GM19240 (cell line): ENCODE measurements around the gene IGF2BP3.

Experiments used
- DNase-seq: peaks from one replicate; pipeline ENCODE4 v3.0.0; 2011; ENCODE audit warnings: low spot score; ENCODE audit not compliant: insufficient read length

IGF2BP3 gene

DNA sequence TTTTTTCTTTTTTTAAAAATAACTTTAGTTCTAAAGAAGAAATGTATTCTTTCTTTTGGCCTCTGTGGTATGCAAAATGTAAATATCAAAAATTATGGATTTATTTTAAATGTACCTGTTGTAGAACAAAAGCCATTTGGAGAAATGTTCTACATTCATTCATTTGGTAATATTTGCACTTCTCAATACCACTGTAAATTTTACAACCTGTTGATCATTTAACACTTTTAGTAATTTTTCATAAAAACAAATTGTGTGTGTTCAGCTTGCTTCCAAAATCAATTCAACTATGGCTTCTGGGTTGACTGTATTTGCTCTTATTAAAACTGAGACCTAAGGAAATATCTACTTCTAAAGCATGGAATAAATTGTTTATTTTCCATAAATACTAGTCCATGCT lies 2.3 kb upstream of the IGF2BP3 start:
- no peak for DNase-seq

DNA sequence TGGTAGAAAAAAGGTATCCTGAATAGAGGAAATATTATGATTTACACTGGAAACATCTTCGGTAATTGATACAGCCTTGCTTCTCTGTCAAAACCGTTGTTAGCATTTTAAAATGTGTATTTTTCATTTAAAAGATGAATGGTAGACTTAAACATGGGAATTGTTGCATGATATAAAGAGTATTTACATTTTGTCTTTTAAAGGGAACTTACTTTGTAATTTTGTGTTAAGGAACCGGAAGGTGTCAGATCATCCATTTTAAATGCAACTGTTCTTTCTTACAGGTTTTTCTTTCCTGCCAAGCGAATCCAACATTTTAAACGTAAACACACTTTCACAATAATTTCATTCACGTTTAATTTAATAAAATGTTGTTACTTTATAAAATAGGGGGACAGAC lies 1.8 kb upstream of the IGF2BP3 start:
- no peak for DNase-seq

DNA sequence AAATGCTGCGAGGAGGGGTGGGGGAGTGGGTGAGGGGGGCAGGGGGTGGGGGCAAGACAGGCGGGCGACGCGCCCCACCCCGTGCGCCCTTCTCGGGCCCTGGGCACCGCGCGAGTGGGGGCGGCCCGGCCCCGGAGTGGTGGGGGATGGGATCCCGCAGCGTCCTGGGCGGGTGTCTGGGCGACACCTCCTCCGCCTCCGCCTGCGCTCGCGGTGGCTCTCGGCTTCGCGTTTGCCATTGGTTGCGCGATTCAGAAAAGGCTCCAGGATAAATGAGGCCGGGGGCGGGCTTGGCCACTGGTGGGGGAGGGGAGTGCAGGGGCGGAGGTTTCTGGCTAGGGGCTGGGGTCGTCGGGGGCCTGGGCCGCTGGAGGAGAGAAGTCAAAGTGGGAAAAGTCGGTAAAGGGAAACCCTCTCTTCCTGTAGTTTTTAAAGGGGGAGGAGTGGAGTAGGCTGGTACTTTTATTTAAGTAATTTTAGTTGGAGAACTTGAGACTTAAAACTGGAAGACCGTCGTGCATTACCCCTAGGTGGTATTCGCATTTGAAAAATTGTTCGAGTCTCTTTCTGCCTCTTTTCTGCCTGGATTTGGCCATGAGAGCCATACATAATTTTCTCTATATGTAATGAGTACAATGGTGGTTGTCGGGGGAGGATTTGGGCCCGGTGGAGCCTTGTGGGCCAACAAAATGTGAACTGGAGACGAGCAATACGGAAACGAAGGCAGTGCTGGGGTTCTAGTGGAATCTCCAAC lies 992 bp upstream of the IGF2BP3 start:
- peak; percentile 44 for DNase-seq

DNA sequence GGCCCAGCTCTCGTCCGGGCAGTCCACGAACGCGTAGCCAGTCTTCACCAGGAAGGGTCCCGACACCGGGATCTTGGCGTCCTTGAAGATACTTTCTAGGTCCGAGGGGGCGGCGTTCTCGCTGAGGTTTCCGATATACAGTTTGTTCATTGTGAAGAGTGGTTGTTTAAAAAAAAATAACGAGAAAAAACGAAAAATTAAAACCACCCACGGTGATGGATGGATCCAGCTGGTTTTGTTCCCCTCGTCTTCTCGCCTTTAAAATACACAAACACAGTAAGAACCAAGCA lies 385 bp downstream of the IGF2BP3 start:
- no peak for DNase-seq

DNA sequence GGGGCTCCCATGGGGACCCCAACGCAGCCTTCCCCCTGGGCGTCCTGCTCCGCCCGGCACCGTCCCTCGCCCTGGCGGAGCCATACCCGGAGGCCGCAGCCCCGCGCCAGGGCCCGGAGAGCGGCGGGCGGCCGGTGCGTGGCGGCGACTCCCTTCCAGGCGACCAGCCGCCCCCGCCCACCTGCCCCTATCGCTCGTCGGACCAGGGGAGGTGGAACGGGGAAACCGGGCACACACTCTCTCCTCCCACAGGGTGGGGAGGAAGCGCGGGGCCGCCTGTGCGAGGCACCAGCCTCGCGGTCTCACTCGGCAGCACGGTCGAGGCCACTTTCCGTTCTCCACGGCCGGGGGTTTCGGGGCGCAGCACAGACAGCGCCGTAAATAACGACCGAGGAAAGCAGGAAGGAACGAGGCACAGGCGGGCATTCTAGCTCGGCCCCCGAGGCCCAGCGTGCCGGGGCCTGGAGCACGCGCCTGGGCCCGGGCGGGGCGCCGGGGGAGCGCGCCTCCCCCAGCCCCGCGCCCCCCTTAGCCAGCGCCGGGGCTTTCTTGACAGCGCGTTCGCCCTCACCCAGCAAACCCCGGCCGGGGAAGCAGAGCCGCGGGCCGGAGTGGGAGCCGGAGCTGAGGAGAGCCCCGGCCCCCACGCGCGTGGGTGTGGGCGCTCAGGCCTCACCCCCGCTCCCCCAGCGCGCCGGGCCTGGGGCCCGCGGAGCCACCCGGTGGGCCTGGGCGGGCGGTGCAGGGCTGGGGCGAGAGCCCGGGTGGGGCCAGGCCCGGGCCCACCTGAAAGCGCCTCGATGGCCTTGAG lies 936 bp downstream of the IGF2BP3 start:
- DNase-seq = no peak

DNA sequence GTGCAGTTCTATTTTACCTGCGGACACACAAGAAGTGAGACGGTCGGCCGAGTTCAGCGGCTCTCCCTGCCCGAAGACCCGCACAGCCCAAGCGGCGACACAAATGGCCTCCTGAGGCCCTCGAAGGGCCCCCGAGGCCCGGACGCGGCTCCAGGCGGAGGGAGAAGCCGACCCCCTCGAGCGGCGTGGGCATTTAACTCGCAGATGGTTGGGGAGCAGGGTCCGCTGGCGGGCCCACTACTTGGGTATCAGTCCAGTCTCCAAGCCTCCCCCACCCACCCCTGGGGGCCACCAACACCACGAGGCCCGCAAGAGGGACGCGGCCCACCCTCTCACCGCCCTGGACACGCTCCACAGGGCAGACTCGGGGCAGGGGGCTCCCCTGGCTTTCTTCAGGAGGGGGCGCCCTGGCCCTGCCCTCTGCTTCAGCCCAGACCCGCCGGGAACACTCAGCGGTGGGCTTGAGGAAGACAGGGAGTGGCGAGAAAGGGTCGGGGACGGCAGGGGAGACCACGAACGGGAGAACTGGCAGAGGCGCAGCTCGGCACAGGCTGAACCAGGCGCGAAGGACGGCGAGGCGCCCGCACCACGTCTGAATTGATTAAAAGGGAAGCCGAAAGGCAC lies 1.7 kb downstream of the IGF2BP3 start:
- DNase-seq = no peak

DNA sequence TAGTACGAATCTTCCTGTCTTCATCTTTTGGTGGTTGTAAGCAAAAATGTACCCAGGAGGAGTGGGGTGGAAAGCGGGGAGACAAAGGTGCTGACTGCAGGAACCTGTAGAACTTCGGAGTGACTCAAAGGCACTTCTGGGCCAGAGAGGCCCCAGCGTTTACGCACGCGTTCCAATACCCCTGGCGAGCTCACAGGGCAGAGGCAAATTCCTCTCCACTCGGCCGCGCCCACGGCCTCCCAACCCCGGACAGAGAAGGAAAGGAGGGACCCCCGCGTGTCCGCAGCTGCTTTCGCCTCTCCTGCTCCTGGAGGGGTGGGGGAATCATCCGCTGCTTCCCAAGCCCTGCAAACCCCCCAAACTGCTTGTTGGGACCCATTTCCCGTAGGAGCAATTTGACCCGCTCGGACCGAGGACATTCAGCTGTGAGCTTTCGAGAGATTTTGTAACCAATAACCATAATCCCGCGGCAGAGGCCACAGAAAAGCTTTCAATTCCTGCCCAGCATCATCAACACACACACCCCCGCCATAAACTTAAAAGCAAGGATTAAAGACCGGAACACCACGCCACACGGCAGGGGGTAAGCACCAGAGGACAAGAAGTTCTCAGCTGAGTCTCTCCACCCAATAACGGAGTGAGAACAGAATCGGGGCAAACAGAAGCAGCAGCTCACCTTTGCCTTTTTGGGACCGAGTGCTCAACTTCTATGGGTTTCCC lies 2.3 kb downstream of the IGF2BP3 start:
- no peak for DNase-seq

DNA sequence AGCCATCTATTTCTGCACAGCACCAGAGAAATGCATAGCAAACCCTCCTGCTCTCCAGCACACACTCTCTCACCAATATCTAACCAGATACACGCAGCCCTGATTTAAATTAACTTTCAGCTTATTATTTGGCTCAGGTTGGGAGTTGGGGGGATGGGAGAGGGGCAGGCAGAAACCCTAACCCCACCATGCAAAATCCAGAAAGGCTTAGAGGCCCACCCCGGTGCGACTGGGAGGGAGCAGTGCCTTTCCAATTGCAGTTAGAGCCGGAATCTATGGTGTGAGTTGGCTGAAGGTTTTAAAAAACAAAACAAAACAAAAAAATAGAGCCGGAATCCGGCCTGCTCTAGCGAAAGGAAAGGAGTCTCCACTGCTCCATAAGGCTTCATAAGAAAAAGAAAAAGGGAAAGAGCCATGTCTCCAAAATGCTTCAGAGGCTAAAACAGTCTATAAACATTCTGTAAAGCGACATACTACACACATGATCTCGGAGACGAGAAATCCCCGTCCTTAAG lies 2.9 kb downstream of the IGF2BP3 start:
- DNase-seq = no peak

DNA sequence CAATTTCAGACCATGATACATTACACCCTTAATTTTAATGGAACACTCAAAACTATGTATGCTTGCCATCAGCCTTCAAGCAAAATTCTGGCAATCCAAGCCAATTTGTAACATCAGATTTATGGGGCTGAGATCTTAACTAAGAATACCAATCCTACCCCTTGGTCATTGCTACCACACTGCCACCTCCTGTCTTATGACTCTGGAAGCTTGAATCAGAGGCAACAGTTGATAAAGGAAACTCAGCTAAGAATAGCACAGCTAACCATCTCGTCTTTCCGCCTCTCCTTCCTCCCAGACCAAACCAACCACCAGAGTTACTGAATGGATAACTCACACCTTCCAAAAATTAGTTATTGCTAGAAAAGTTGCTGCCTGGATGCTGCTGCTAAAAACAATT lies 7.4 kb downstream of the IGF2BP3 start:
- no peak for DNase-seq

DNA sequence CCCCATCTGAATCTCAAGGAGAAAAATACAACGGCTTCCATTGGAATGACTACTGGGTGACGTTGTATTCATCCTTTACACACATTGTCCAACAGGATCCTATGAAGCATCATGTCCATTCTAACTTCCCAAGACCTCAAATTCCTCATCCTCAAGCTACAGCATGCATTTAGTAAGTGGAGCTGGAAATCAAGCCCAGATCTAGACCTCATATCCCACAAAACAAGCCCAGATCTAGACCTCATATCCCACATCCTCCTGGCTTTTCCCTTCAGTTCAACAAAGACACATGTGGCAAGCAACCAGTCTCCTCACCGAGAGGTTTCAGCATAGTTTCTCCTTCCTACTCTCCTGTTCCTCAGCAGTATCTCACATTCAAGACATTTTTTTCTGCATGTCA lies 12.2 kb downstream of the IGF2BP3 start:
- no peak for DNase-seq

DNA sequence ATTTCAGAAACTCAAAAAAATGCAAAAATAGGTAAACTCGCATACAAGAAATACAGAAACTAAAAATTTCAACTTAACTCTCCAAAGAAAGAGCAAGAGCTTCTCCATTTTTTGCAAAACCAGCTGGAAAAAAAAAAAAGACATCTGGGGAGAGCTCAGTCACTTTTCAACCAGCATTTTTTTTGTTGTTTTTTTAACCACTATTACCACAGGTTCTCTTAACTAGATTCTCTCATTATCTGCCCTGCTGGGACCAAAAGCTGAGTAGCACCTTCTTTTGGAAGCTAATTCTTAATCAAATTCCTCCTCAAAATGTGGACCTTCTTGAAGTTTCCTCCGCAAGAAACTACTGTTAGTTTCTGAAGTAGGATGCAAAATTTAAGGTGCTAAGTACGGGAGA lies 14.2 kb downstream of the IGF2BP3 start:
- DNase-seq = no peak

DNA sequence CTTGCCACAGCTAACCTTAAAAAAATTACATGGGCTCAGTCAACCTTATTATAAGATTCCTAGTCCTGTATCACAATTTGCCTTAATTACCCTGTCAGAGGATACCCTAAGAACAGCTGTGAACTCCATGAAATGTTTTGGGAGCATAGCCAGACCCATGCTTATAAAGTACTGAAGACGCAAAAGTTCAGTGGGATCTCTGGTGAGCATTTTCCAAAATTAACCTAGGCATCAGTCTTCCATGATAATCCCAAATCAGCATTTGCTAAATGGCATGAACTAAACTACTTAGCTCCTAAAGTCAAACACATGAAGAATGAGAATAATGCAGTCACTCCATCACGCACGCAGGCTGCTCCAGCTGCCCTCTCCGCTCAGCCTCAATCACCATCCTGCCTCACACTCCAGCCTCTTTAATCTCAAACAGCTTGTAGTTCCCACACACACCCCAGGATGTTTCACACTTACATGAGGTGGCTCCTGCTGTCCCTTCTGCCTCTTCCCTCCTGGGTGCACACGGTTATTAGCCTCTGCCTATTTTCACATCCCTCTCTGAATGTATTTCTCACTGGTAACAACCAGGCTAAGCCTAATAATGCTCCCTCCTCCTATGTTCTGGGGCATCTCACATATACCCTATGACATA lies 15.3 kb downstream of the IGF2BP3 start:
- DNase-seq = no peak

DNA sequence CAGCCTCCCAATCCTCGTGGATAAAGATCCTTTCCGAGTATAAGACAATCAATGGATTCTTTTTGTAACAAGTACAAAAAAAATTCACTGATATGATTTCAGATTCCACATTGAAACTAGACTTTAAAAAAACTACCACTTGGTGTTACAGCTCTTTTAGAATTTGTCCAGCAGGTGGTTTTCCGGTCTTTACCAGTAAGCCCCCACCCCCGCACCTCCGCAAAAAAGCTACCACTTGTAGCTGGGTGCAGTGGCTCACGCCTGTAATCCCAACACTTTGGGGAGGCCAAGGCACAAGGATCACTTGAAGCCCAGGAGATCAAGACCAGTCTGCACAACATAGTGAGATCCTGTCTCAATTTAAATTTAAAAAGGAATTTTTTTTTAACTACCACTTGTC lies 19.8 kb downstream of the IGF2BP3 start:
- DNase-seq = no peak

DNA sequence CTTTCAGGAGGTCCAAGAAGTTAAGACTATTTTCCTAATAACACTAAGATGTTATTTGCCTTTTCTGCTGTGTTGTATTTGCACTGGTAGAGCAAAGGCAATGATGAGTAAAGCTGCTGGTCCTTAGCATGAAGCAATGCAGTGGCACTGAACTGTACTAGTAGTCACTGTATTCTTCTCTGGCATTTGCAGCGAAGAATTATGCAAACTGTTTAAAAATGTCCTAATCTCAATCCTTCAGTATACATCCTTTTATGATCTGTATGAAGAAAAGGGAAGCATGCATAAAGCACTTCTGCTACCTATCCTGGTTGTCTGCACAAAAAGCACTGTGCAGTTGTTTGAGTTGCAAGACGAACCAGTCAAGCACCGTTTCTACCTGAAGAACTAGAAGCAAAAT lies 20.4 kb downstream of the IGF2BP3 start:
- no peak for DNase-seq

DNA sequence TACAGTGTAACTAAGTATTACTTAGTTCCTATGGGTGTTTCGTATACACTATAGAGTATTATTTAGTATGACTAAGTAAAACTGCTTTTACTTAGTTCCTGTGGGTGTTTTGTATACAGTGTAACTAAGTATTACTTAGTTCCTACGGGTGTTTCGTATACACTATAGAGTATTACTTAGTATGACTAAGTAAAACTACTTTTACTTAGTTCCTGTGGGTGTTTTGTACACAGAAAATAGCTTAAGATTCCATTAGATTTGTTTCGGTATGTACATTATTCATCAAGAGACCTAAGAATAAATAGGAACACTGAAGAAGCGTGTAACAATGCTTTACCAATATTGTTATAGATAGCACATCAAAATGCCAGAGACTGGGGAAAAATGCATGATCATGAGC lies 25.0 kb downstream of the IGF2BP3 start:
- DNase-seq = no peak

DNA sequence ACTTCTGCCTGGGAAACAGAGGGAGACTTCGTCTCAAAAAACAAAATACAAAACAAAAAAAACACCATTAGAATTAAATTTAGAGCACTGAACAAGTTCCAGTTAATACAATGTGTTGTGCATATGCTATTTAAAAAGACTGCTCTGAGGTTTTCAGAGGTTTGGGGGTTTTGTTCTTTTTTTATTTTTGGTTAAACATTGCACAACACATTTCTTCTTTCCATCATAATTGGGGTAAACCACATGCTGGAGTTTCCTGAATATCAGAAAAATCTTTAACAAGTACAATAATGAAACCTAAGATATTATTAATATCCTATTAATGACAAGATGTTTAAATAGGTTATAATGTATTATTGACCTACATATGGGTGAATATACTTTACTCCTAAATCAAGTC lies 26.3 kb downstream of the IGF2BP3 start:
- DNase-seq = no peak

DNA sequence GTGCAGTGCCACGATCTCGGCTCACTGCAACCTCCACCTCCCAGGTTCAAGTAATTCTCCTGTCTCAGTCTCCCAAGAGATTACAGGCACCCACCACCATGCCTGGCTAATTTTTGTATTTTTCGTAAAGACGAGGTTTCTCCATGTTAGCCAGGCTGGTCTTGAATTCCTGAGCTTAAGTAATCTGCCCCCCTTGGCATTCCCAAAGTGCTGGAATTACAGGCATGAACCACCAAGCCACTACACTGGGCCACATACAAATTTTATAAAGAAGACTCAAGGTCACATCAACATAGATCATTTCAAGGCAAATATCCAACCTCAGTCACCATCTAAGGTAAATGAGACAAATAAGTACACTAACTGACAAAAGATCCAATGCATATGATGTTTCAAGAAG lies 32.1 kb downstream of the IGF2BP3 start:
- DNase-seq = no peak

DNA sequence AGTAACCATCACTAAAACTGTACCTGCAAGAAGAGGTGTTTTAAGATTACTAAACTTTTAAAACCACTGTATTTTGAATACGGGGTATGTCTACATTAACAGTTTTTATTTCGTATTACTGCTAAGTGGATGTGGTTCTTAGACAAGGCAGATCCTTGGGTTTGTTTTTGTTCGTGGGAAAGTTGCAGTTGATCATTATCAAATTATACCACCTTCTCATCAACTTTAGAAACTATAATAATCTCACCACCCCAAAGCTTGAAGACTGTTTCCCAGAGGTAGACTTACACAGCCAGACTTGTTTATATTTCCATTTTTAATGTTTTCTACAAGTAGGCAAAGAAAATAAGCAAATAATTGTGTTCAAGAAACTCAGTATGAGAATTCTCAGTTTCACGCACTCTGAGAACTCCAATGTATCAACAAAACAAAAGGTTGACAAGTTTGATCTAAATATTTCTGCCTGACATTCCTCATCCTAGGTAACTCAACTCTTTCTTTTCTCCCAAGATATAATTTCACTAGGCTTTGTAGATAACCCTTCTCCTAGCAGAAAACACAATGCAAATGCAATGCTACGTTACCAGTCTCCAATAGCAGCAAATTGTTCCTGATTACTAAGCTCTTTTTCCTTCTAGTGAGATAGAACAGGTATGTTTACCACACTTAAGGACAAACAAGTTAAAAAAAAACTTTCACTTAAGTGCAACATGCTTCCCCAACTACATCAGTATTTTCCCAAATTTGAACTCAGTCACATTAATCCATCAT lies 36.0 kb downstream of the IGF2BP3 start:
- no peak for DNase-seq

DNA sequence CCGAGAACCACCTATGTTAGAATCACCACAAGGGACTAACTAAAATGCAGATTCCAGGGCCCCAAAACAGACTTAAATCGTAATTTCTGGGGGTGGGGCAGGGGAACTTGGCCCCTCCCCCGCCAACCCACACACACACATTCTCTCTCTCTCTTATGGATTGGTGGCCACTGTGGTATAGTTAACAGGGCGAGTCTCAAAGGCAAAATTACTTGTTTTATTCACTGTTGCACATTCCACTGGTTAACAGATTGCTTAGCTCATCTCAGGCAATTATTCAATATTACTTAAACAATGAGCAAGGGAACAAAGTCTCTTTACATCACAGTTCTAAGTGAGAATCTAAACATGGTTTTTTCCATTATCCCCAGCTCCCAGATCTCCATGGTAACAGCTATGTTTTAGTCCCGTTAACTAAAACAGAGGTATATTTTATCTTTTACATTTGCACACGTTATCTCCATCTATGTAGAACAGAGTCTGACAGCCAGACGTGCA lies 38.5 kb downstream of the IGF2BP3 start:
- DNase-seq = no peak

DNA sequence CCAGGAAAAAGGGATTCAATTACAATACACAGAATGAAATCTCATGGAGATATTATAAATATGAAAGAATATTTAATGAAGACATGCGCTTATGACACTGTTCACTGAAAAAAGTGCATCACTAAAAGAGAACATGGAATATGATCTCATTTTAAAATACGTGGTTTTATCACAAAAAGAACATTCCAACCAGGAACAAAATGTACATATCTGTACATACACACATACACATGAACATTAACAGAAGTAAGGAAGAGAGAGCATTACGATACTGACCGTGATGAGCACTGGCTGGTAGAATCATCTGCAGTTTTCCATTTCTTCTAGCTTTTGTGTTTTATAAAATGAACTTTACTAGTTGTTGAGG lies 39.4 kb downstream of the IGF2BP3 start:
- no peak for DNase-seq

DNA sequence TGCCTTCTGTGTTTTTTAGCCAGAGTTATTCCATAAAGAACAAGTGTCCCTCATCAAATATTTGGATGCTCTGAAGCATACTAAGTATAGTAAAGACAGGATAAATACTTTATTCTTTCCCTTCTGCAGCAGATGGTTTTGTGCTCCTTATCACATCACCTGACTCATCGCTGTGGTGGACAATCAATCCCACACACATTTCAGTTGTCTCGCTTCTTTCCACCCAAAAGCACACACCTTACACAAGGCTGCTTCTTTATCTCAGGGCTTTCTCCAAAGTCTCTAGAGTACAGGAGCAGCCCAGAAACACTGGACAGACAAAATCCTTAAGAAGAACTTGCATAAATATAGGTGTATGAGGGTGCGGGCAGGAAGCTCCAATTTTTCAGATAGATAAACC lies 43.4 kb downstream of the IGF2BP3 start:
- DNase-seq = no peak
